NCI-H2196 treated with DMSO at 0.1 percent for 48 hours (cell line): Measurements from ENCODE around the gene ZNRF3.
"Not testable (repeated sequence)": the region's sequence is repeated elsewhere in the genome, so short reads cannot be mapped to it uniquely, and the experiment has no call there.

Source experiments
- DNase-seq: peaks from one replicate; lab custom pipeline; 2025; ENCODE audit not compliant: unreplicated experiment; lab: John Stamatoyannopoulos, UW

ZNRF3 gene

DNA sequence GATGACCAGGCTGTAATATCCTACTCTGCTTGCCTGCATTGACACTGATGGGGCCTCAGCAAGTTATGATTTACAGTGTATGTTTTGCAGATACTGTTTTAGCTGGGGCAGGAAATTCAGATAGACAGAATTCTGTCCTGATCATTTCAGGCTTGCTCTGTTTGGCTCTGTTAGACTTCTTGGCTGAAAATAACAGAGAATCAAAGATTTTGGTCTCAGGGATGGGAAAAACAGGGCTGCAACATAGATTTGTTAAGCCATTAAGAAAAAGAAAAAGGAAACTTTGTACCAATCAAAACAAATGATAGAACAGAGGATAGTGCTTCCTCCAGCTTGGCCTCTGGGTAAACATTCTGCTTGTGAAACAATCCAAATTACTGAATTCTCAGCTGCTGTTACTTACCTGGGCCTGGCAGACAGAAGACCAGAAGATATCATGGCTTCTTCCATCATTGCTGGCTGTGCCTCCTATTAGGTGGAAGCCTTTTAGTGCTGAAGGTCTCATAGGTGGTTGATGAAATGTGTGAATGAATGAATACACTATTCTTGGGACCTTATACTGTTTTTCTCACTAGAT is 22.0 kb downstream of the ZNRF3 start:
- no peak for DNase-seq

DNA sequence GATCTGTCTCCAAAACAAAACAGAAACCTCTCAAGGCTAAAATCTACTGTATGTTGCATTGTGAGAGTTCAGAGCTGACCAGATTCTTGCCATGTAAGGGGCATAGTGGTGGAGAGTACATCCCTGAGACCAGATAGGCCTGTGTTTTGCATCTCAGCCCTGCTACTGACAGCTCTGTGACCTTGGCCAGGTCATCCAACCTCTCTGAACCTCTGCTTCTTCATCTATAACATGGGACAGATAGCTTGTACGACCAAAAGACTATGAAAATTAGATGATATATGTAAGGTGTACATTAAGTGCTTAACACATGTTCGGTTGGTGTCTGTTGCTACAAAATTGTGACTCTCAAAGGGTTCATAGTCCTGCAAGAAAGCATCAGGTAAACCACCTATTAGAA is 22.9 kb downstream of the ZNRF3 start:
- DNase-seq: no peak

DNA sequence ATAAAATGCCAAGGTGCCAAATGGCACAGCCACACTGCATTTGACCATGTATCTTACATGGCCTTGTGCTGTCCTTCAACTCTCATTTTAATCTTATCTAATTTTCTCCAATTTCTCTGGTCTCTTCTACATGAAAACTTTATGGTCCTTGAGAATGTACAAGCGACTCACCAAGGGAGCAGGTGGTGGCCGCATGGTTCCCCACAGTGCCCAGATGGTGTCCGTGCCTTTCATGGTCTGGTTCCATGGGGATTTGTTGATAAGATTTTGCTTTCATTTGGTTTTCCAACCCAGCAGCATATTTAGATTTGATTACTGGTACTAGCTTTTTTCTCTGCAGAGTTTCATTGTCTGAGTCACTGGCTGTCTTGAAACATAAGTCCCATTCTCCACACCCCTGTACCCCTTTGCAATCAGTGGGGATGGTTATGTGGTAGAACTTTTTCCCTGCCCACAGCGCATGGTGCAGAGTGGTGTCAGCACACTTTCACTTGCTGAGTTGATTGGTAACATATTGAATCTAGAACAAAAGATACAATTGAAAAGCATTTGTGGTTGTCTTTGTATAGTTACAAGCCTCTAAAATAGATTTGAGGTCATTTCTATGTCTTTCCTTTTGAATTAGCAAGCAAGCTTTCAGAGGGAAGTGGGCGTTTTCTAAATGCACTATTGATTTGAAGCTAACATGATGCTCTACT is 24.1 kb downstream of the ZNRF3 start:
- no peak for DNase-seq

DNA sequence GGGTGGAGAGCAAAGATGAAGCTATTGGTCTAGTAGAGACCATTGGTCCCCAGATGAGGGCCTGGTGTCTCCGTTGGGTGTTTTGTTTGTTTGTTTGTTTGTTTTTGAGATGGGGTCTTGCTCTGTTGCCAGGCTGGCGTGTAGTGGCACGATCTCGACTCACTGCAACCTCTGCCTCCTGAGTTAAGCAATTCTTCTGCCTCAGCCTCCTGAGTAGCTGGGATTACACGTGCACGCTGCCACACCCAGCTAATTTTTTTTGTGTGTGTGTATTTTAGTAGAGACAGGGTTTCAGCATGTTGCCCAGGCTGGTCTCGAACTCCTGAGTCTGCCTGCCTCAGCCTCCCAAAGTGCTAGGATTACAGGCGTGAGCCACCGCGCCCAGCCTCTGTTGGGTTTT is 25.4 kb downstream of the ZNRF3 start:
- not testable (repeated sequence) for DNase-seq

DNA sequence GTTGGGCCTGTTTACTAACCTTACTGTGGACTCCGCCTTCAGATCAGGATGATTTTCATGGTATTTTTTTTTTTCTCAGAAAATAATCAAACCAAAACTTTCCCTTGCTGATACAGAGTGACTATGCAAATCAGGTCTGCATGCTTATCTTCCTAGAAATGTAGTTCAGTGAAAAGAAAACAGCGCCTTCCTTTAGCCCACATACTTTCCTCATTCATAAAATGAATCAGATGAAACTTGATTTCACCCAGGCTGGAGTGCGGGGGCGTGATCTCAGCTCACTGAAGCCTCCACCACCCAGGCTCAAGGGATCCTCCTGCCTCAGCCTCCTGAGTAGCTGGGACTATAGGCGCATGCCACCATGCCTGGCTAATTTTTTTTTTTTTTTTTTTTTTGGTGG is 26.0 kb downstream of the ZNRF3 start:
- DNase-seq: no peak

DNA sequence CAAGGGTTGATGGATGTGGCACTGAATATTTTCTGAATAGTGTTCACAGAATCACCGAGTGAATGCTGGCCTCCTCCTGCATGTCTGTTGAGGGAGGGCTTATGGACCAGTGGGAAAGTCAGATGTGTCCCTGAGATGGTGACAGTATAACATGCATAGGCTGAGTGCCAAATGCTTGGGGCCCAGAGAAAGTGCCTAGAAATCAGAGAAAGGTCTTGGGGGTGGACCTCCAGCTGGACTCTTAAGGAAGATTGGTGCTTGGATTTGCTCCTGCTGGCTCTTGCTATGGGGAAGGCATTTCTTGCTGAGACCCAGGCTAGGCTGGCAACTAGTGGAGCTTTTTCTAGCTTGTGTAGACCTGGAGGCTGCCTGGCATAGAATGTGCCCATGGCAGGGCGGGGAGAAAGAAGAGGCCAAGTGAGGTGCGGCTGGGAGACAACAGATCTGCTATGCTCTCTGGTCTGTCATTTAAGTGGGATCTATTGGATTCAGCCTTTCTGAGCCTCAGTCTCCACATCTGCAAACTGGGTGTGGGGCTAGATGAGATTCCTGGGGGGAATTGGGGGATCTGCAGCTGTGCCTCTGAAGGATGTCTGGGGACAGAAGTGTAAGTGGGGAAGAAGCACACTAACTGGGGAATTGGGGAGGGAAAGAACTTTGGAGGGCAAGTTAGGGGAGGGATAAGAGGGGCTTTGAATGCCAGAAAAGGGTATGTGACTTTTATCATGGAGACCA is 27.4 kb downstream of the ZNRF3 start:
- no peak for DNase-seq

DNA sequence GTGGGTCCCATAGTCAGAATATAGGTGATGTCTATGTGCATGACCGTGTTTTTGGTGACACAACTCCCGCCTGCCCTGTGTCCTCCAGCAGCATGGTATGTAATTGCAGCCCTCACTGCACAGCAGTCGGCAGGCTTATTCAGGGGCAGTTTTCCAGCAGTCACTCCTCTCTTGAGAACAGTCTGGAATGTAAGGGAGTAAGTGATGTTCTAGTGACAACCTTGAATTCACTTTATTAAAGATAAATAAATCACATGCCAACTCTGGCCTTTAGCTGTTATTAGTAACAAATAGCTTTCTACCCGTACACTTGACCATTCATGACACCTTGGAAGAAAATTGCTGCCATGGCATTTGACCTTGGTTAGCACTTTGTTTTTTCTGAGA is 27.9 kb downstream of the ZNRF3 start:
- no peak for DNase-seq

DNA sequence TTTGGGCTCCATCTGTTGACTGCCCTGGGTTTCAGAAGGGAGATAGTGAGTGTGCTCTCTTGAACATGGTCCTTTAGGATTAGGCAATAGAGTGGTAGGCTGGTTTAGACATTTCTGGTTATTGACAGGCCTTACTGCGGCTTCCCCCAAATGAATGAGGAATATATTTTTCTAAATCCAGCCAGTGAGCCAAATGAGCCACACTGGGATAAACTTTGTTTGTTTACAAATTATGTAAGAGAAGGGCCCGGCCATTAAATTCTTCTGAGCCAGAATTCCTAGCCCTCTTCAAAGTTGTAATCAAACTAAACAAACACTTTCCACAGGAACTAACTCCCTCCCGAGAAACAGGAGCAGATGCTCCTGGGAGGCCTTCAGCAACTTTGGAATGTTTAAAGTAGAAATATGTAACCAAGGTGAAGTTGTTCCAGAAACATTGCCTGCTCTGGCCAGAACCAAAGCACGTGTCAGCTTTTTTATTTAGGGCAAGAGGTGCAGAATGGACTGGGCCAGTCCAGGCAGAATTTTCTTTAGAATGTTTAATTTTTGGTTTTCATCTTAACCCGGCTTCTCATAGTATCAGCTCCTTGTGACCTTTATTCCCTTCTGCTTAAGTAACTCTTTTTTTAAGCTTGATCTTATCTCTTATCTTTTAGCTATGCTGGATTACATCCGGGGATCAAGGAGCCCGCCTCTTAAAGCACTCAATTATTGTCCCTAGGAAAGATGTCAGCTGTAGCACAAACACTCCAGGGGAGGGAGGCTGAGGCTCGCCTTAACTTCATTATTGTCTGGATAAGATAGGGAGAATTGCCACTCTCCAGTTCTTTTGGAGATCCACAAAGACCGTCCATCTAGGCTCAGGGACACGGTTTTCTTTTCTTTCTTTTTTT is 28.7 kb downstream of the ZNRF3 start:
- DNase-seq: no peak

DNA sequence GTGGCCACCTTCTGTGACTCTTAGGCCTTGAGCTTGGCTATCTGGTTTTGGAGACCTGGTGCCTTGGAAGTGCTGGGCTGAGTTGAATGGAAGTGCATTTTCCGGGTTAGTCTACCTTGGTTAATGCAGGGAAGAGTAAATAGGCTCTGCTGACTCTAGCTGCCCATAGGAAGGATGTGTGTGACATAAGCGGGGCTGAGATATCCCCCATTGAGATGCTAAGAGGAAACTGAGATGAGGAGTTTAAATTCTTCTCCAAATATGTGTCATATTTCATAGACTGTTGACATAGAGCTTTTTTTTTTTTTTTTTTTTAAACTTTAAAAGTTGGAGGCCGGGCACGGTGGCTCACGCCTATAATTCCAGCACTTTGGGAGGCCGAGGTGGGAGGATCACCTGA is 30.8 kb downstream of the ZNRF3 start:
- DNase-seq: no peak

DNA sequence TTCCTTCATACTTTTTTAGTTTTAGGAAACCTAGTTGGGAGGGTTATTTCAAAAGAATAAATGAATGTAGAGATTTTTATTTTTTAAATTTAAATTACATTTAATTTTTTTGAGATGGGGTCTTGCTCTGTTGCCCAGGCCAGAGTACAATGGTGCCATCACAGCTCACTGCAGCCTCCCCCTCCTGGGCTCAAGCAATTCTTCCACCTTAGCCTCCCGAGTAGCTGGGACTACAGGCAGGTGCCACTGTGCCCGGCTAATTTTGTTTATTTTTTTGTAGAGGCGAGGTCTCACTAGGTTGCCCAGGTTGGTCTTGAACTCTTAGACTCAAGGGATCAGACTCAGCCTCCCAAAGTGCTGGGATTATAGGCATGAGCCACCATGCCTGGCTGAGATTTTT is 32.6 kb downstream of the ZNRF3 start:
- no peak for DNase-seq

DNA sequence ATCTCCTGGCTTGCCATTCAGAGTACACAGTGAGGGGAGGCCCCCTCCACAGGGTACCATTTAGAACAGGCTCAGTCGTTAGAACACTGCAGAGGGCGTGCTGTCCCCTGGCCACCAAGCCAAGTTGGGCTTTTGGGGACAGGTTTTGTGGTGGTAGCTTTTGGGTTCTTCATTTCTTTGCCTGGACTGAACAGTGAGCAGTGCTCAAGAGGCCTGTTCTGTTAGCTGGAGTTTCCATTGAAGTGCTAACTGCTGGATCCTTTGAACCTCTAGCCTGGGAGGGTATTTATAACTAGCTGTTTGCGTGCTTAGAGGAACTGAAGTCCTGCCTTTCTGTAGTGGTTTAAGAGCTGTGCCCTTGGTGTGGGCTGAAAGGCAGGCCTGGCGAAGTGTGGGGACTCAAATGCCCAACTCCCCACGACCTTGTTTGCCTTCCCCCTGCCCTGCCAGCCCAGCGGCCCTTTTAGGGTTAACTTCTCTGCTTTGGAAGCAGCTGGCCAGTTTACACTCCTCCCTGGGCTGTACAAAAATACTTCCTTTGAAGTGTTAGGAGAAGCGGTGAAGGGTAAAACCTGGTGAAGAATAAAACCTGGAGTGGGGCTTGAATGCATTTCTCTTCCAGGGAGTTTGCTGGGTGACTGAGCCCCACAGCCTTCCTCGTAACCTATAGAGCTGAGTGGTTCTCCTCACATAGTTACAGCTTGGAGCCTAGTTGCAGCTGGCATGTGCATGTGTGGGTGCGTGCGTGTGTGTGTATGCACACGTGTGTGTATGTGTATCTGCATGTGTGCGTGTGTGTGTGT is 34.6 kb downstream of the ZNRF3 start:
- DNase-seq: peak; percentile 21

DNA sequence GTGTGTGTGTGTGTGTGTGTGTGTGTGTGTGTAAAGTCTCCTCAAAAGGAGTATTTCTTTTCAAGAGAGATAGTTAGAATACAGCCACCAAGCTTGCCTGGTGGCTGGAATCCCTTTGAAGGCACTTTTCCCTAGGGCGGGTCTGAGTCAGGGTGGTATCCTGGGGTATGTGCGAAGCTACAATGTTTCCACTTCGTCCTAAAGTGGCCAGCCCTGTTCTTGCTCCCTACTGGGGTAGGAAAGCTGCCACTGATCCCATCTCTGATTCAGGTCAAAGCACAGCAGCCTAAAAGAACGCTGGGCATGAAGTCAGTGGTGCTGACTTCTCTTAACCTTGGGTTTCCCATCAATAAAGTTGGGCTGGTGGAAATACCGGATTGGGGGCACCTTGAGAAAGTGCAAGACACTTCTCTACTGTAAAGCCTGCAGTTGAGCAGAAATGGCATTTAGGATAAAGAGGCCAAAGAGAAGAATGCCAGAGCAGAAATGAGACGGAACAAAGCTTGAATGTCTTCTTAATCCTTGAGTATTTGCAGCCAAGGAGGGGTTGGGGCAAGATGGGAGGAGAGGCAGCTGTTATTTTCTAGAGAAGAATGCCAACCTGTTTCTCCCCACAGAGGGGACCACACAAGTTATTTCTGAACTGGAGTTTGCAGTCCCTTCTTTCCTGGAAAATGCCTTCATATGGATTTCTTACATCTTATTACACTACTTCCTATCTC is 35.3 kb downstream of the ZNRF3 start:
- no peak for DNase-seq

DNA sequence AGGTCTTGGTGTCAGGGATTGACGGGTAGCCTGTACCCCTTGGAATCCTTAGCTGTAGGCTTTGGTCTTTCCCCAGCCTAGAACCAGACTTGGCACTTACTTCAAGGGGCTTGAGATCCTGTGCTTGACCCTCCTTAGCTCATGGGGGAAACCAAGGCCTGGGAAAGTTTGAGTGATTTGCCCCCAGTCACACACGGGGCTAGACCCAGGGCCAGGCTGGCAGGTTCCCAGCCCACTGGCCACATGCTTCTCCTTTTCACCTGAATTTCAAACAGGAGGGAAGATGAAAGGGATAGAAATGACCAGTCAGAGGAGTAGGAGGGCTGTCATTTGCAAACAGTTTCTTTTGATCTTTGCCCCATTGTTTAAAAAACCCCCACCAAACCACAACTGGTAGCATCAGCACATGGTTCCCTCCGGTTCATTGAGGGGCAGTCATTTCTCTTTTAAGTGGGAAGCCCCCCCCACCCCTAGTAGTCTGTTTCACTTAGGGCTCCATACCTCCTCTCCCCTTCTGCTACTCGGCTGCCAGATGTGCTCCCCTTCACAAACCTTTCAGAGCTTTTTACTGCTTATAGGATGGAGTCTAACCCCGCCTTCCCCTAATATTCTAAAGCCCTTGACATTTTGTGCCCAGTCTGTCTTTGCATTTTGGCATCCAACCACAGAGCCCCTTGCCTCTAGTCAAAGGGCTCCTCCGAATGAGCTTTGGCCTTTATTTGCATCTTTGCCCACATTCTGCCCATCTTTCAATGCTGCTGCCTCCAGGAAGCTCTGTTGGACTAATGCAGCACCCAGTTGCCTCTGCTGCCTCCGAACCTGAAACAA is 37.6 kb downstream of the ZNRF3 start:
- DNase-seq: no peak

DNA sequence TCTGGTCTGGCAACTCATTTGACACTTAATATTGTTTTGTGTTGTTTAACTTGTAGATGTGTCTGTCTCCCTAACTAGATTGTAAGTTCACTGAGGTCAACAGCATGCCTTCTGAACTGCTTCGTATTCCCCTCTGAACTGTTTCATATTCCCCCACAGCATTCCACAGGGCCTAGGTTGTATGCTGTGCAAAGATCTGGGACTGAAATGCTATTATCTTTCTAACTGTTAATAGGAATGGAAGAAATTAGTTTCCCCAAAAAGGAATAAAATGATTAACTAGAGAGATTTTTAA is 38.2 kb downstream of the ZNRF3 start:
- no peak for DNase-seq

DNA sequence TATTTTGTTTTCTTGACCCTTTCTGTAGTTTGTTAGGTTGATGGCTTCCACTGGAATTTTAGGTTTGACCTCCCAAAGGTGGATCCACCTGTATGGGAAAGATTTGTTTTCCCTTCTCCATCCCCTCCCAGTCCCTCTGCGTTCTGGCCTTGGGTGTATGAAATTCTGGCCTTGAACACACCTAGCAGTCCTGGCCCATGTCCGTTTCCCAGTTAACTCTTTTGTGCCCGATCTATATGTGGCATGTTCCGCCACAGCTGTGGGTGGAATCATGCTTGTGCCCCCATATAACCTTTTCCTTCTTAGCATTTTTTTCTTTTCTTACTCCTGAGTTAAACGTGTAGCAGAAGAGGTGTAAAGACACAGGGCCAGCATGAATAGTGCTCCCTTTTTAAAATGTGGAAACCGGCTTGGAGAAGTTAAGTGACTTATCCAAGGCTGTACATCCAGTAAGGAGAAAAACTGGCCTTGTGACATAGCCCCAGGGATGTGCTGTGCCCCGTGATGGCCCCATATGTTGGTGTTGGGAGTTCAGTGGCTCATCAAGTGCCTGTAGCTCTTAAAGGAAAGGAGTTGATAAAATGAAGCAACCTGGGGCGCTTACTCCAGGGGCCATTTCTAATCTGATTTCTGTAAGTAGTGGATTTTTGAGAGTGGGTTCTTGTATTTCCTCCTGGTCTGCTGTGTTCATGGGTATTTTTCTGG is 39.3 kb downstream of the ZNRF3 start:
- DNase-seq: no peak

DNA sequence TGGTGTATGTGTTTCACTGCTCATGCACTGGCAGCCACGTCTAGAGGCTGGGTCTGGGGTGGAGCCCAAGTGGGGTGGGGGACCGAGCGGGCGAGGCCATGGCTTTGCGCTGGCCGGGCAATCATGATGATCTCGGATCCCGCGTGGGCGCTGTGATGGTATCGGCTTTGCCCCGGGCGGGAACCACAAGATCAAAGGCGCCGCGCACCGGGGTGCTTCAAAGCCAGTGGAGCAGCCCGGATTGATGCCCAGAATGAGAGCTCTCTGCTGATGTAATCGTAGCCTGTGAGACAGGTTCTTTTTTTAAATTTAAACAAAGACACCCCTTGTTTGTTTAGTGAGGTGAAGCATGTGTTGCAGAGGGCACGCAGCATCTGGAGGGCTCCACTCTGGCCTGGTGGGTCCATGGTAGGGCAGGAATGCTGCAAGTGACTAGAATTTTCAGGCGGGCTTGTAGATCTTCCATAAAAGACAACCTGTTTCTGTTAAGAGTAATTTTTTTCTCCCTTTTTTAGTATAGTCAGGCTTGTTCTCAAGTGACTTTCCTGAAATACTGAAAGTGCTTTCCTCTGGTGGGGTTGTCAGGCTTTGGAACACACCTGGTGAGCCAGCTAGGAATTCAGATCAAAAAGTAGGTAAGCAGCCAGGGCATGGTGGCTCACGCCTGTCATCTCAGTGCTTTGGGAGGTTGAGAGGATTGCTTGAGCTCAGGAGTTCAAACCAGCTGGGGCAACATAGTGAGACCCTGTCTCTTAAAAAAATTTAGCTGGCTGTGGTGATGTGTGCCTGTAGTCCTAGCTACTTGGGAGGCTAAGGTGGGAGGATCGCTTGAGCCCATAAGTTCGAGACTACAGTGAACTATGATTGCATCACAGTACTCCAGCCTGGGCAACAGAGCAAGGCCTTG is 40.7 kb downstream of the ZNRF3 start:
- DNase-seq: peak; percentile 3

DNA sequence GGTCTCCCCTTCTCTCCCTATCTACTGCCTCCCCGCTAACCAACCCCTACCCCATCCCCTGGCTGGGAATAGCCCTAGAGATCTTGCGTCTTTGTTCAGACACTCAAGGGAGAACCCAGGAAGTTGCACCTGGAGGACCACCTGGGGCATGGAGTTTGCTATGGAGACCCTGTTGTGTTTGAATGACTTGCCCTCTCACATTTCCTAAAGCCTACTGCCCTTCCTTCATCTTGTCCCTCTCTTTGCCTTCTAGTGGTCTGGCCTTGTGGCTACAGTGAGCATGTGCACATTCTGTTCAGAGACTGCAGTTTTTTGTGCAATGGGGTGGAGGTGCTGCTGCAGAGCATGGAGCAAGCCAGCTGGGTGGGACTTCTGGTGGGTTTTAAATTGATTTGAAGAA is 42.5 kb downstream of the ZNRF3 start:
- DNase-seq: no peak

DNA sequence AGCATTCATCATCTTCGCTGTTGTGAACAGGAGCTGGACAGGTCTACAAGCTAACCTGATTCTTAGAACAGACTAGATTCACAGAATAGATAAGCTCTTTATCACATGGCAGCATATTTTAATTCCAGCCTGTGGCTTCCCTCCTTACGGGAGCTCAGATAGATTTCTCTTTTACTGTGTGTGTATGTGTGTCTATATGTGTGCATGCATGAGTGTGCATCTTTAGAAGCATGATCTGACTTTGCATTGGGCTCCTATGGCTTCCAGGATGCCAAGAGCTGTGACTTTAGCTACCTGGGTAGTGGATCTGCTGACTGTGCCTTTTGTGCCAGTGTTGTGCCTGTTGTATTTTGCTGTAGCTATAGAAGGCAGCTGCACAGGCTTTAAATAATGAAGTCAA is 44.3 kb downstream of the ZNRF3 start:
- no peak for DNase-seq
